NCI-H2171 (cell line): Measurements from ENCODE around the gene BMPR1B.

ENCODE experiments used
- DNase-seq: peaks from one replicate; lab custom pipeline; 2025; lab: John Stamatoyannopoulos, UW

BMPR1B gene

GRCh38 chr4:95188701-95189370, 431.1 kb downstream of the BMPR1B start:
- no peak for DNase-seq

- DNase-seq, result no peak
Measured at GRCh38 chr4:95190751-95191436, 433.1 kb downstream of the BMPR1B start.

GRCh38 chr4:95191537-95191936, 433.8 kb downstream of the BMPR1B start:
- DNase-seq, result no peak

GRCh38 chr4:95193391-95194224, 435.9 kb downstream of the BMPR1B start:
- no peak for DNase-seq

- DNase-seq, result no peak
Measured at GRCh38 chr4:95197353-95197752, 439.6 kb downstream of the BMPR1B start.

GRCh38 chr4:95198961-95199360, 441.2 kb downstream of the BMPR1B start:
- DNase-seq, result no peak

- DNase-seq, result no peak
Measured at GRCh38 chr4:95204267-95204844, 446.6 kb downstream of the BMPR1B start.

- no peak for DNase-seq
Measured at GRCh38 chr4:95204873-95205272, 447.1 kb downstream of the BMPR1B start.
